Stimulated activated CD8-positive, alpha-beta memory T cell treated with anti-CD3 and anti-CD28 coated beads, Interleukin-7, amount 100 ng/mL, for 4 hours (primary cell): ENCODE results near the gene RNF187.
"Not testable (repeated sequence)": the region's sequence is repeated elsewhere in the genome, so short reads cannot be mapped to it uniquely, and the experiment has no call there.

Source experiments
- DNase-seq, 2 donors: peaks; one replicate each; pipeline ENCODE4 v3.0.0-alpha.2; 2020; ENCODE audit warnings: low read depth in 2 of 2

RNF187 gene

DNA sequence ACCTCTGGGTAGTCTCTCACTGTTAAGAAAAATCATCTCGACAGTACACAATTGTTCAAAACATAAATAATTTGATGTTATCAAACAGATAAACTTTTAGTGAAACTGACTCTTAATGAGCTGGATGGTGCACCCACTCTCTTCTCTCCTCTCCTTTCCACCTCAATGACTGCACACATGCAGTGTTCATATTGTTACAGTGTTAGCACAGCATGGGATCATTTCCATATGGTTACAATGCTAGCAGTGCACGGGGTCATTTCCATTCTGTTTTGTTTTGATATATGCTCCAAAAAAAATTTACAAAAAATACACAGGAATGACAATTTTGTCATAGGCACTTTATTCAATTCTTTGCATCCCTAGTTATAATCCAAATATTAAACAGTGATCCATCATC, 26.4 kb upstream of the RNF187 start:
- no peak for DNase-seq

GRCh38 chr1:228462560-228462959, 24.6 kb upstream of the RNF187 start:
- no peak for DNase-seq

GRCh38 chr1:228463009-228463558, 24.1 kb upstream of the RNF187 start:
- no peak for DNase-seq

- peak in 1 of 2 donors; percentile 33 for DNase-seq
Observed at GRCh38 chr1:228463559-228464455, 23.4 kb upstream of the RNF187 start.

DNA sequence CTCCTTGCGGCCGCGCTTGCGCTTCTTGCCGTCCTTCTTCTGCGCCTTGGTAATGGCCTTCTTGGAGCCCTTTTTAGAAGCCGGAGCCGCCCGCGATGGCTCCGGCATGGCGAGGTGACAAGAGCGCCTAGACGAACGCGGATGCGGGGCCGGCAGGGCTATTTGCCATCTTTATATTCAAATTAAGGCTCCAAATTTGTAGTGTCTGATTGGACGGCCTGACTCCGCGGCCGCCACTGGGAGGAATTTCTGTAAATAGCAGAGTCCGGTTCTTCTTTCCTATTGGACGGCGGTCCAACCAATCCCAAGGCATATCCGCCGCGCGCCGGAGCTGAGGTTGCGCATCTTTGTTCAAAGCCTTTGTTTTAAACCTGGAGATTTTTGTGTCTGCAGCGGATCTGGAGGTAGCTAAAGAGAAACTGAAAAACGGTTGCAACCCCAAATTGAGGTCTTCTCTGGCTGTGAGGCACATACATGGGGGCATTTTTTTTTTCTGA, 22.6 kb upstream of the RNF187 start:
- peak; percentile 74 to 76 for DNase-seq

DNA sequence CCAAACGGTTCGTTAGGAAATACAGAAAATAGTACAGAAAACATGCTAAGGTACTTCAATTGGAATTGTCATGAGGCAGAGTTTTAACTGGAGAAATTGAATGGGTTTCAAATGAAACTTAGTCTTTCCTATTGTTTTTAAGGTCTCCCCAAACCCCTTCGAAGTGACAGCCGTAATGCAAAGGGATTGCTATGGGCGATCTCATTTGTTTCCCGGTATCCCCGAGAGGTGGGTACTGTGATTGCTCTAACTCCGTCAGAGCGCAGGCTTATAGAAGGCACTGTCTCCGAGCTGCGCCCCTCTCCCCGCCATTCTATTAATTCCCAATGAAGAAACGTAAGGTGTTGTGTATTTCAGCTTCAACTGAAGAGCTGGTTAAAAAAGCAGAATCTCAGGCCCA, 22.0 kb upstream of the RNF187 start:
- DNase-seq, result no peak

- DNase-seq, result no peak
Observed at GRCh38 chr1:228465571-228466146, 21.5 kb upstream of the RNF187 start.

- DNase-seq, result not testable (repeated sequence)
Observed at GRCh38 chr1:228468188-228468587, 19.0 kb upstream of the RNF187 start.

GRCh38 chr1:228469413-228470162, 17.6 kb upstream of the RNF187 start:
- no peak for DNase-seq

DNA sequence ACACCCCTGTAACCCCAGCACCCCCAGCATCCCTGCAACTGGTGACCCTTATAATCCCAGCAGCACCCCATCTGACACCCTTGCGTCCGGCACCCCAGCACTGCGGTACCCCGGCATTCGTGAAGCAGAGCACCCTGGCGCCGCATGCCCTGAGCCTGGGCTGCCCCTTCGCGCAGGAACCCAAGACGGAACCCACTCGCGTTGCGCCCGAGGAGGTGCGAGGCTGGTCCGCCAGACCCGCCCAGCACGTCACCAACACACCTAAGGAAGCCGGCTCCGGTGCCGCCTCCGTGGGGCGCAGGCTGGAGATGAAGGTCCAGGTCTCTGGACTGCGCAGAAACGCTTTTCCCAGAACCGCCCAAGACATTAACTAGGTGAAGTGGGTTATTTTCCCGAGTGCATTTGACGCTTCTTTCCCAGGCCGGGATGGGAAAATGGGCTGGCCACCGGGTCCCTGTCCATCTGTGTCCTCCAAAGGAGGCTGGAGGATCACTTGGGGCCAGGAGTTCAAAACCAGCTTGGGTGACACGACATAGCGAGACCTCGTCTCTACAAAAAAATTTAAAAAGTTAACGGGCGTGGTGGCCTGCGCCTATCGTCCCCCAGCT, 15.9 kb upstream of the RNF187 start:
- DNase-seq, result no peak

DNA sequence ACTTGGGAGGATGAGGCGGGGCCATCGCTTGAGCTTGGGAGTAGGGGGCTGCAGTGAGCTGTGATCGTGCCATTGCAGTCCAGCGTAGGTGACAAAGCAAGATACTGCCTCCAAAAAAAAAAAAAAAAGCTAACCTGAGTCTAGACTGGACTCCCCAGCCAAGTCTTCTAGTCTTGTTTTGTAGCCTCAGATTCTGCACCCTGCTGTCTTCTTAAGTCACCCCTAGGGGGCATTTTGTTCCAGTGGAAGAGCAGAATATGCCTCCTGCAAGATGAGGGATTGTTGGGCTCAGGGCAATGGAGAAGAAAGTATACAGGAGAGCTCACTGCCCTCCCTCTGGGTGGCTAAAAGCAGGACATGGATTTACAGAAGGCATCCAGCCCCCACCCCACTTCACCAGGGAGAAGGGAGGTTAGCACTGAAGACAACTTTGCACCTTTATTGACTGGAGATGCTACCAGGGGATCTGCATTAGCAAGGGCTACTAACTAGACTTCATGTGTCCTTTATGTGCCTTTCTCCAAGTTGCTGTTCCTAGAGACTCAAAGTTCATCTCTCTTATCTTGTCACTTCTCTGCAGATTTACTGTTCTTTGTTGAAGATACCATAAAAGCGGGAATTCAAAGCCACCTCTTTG, 15.3 kb upstream of the RNF187 start:
- DNase-seq, result no peak

DNA sequence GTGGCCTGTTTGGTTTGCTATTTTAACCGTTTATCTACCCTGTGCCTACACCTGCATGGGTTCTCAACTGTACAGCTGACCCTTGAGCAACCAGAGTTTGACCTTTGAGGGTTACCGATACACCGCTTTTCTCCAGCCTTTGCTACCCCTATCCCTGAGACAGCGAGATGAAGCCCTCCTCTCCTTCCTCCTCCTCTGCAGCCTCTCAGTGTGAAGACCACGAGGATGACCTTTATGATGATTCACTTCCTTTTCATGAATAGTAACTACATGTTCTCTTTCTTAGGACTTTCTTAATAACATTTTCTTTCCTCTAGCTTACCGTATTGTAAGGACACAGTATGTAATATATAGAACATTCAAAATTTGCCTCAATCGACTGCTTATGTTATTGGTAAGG, 14.5 kb upstream of the RNF187 start:
- no peak for DNase-seq

DNA sequence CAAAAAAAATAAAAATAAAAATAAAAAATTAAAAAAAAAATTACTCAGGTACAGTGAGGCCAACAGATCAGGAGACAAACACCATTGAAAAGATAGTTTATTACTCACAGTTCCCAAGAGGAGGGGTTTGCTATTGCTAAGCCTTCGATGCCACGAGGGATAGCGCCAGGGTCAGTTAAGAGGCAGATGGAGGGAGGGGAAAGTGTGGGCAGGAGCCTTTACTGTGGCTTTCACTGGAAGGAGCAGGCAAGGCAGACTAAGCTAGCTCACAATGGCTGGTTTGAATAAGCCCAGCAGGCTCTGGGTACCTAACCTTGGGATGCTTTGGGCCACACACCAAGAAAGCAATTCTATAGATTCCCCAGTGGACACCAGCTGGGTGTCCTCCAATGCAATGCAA, 12.7 kb upstream of the RNF187 start:
- no peak for DNase-seq

DNA sequence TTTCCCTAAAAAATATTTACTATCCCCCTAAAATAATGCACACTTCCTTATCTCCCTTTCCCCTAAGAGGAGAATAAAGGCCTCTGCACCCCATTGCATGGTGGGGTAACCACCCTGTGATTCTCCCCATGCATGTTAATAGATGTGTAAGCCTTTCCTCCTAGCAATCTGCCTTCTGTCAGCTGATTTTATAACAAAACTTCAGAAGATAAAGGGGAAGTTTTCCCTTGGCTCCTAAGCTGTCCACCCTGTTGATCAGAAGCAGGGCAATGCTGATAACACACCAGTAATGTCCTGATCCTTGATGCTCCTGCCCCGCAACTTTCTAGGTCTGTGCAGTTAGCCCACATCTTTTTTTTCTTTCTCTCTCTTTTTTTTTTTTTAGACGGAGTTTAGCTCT, 11.4 kb upstream of the RNF187 start:
- no peak for DNase-seq

- DNase-seq, result no peak
Observed at GRCh38 chr1:228477263-228477662, 9.9 kb upstream of the RNF187 start.

DNA sequence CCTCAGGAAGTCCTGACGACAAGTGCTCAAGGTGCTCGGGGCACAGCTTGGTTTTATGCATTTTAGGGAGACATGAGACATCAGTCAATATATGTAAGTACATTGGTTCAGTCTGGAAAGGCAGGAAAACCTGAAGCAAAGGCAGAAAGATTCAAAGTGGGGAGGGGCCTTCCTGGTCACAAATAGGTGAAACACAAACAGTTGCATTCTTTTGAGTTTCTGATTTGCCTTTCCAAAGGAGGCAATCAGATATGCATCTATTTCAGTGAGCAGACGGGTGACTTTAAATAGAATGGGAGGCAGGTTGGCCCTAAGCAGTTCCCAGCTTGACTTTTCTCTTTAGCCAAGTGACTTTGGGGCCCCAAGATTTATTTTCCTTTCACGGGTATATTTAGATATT, 8.9 kb upstream of the RNF187 start:
- no peak for DNase-seq

GRCh38 chr1:228478912-228479711, 8.1 kb upstream of the RNF187 start:
- no peak for DNase-seq

DNA sequence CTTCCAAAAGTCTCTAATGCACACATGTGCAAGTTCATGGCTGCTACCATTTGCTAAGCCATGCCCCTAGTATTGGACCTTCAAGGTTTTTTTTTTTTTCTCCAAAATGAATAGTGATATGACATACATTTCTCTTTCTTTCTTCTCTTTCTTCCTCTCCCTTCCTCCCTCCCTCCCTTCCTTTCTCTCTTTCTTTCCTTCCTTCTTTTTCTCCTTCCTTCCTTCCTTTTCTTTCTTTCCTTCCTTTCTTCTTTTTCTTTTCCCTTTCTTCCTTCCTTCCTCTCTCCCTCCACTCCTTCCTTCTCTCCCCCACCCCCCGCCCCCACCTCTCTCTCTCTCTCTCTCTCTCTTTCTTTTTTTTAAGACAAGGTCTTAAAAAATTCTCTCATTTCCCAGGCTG, 3.4 kb upstream of the RNF187 start:
- no peak for DNase-seq

DNA sequence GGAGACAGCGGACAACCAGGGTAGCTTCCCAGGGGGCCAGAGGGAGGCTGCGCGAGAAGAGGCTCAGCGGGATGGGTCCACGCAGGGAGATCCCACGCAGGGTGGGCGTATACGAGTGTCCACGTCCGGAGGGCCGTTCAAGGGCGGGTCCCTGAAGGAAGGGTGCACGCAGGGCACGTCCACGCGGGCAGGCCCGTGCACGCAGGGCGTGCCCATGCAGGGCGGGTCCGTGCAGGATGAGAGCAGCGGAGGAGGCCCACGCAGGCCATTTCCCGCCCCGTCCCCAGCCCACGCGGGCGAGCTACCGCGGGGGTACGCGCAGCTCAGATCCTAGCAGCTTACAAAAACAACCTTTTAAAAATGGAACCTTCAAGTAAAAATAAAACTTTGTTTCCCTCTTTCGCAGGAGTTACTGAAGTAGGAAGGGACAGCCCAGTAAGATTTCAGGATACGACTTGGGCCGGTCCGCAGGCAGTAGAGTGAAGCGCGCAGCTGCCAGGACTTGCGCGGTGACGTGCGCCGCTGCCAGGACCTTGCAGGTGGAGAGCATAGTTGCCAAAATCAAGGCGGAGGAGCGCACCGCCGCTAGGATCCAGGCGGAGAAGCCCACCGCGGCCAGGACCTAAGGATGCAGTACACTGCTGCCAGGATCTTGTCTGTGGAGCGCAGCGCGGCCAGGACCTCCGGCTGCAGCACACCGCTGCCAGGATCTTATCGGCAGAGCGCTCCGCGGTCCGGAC, 416 bp upstream of the RNF187 start:
- DNase-seq, result peak; percentile 66 to 80
